Activated effector memory CD4-positive, alpha-beta T cell treated with Interleukin-2 at 50 U/mL for 16 hours (primary cell): ENCODE measurements around the gene HELZ.
"Not testable (repeated sequence)": the region's sequence is repeated elsewhere in the genome, so short reads cannot be mapped to it uniquely, and the experiment has no call there.

Source experiments
- DNase-seq: peaks from one replicate; pipeline ENCODE4 v3.0.0-alpha.2; 2020

The HELZ gene

DNA sequence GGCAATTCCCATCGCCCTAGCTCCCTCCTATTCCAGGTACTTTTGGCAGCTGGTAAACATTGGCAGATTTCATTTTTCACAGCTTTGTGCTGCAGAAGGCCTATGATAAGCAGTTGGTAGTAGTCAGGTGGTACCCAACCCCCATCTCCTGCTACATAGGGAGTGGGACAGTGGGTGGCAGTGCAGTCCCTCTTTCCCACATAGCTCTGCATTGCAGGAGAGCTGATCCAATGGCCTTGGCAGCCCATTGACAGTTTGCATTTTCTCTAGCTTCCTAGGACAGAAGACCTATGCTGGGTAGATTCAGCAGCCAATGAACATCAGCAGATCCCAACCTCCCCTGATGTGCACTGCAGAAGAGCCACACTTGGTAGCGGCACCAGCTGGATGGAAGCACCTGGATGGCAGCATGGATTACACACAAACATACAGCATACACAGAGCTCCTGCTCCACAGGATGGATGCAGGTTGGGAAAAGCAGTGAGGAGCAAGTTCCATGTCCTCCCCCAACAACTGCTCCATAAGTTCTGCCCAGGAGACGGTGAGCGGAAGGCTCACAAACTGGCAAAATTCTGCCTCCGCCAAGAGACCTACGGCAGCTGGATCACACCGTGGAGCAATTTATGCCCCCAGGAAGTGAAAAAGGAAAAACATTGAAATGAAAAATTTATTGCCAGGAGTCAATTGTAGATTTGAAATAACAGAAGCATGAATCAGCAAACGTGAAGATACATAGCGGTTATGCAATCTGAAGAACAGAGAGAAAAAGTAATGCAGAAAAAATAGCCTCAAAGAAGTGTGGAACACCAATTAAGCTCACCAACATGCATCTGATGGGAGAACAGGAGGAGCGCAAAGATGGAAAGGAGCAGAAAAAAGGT is 105.0 kb downstream of the HELZ start:
- DNase-seq: no peak

DNA sequence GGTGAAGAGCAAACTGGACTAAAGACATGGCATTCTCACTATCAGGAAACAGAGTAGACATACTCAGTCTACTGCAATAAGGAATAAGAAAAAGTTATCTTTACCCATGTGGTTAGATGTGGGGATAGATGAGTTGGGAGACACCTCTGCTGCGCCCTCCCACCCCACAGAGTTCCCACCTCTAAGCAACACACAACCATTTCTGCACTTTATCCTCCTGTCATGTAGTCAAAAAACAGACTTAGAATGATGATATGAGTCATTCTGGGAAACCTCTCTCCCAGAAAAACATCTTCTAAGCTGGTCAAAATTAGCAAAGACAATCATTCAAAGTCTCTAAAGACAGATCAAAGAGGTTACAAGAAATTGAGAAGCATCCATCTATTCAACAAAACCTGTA is 105.7 kb downstream of the HELZ start:
- no peak for DNase-seq

DNA sequence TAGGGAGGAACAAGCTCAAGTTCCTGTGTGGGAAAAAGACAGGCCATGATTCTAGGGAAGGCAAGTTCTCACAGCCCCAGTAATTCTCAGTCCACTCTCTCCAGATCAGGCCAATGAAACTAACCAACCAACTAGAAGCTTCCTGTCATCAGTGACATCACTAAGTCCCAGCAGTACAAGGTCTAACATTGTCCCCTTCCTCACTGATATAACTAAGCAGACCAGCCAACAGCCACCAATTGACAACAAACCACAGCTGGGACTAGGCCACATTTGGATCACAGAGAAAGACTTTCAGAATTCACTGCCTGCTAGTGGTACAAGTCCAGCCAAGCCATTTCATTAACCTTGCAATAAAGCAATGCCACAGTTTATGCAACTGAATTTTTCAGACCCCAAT is 106.6 kb downstream of the HELZ start:
- DNase-seq: no peak

DNA sequence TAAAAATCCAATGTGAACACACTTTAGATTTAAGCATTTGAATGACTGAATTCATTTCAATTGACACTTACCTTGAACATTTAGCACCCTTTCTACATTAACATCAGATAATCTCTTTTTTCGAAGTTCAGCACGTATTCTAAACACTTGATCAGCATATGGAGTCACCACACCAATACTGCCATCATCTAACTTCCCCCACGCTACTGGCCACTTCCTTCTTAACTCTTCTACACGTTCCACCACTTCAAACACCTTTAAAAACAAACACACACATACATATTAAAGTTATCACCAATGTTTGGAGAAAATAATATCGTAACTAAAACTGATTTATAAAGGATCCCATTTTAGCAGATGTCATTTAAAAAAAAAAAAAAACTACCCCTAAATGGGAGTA is 107.1 kb downstream of the HELZ start:
- no peak for DNase-seq

DNA sequence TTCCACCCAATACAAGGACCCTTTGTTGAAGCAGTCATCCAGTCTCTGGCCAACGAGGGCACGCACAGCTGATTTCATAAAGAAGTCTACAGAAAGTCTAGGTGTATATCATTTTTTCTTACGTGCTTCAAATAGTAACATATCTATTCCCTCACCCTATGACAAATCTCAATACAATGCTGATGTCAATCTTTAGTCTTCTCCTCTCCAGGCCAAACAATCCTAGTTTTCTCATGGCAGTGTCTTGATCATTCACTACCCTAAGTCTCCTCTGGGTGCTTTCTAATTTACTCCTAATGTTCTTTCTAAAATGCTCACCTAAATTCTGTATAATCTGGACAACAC is 108.0 kb downstream of the HELZ start:
- DNase-seq: no peak

DNA sequence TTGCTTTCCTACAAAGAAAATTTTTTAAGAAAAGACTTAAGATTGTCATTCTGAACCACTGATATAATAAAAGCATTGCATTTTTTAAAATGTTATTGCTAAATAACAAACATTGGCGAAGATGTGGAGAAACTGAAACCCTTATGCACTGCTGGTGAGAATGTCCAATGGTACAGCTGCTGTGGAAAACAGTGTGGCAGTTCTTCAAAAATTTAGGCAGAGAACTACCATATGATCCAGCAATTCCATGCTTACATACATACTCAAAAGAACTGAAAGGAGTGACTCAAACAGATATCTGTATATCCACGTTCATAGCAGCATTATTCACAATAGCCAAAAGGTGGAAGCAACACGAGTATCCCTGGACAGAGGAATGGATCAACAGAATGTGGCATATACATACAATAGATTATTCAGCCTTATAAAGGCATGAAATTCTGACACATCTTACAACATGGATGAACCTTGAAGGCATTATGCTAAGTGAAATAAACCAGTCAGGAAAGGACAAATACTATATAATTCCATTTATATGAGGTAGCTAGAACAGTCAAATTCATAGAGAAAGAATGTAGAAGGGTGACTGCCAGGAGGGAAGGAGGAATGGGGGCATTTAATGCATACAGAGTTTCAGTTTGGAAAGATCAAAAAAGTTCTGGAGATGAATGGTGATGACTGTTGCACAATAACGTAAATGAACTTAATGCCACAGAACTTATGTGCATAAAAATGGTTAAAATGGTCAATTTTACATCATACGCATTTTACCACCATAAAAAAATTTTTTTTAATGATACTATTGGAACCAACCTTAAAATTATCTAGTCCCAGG is 108.6 kb downstream of the HELZ start:
- no peak for DNase-seq

DNA sequence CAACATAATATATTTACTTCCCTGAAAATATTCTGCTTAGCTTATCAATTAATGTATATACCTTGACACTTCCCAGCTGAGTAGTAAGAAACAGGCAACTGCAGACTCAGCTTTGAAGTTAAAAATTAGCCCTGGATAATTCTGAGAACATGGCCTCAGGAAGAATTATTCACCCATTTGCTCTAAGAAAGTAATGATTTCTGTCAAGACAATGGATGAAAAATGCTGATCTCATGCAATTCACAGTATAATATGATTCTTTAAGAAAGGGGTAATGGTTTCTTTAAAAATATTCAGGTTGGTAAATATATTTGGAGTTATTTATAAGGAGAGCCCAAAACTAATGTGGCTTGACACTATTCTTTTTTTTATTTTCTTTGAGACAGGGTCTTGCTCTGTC is 111.8 kb downstream of the HELZ start:
- DNase-seq: no peak

DNA sequence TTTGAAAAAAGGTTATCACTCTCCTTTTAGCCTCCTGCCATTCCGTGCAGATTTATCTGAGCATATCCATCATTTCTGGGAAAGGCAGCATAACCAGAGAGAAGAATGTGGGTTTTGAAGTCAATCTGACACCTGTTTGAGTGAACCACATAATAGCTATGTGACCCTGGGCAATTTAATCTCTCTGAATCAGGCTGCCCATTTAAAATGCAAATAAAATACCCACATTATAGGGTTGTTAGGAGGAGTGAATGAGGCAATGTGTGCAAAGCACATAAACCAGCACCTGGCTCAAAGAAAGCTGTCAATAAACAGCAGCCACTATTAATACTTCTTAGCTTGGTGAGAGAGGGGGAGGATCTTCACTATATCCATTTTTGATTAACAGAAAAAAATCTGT is 112.6 kb downstream of the HELZ start:
- DNase-seq: no peak

DNA sequence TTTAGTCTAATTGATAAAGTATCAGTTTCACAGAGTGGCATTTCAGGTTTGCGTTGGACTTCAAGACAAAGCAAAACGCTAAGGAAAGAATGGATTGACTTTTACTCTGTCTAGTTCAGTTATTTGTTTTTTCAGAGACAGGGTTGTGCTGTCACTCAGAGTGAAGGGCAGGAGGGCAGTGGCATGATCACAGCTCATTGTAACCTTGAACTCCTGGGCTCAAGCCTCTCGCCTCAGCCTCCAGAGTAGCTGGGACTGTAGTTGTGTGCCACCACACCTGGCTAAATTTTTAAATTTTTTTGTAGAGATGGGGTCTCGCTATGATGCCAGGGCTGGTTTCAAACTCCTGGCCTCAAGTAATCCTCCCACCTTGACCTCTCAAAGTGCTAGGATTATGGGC is 114.2 kb downstream of the HELZ start:
- no peak for DNase-seq

DNA sequence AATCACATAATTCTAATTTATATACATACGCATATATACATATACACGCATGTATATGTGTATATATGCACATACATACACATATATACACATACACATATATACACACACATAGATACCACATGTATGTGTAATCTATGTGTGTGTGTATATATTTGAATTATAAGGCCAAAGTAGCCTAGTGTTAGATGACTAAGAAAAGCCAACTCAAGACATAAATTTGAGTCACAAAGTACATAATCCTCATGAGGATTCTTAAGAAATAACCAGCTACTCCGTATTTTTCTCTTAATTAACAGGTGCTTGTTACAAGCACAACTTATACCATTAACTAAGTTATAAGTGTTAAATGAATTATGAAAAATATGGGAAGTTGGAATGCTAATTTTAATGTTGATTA is 115.7 kb downstream of the HELZ start:
- no peak for DNase-seq

DNA sequence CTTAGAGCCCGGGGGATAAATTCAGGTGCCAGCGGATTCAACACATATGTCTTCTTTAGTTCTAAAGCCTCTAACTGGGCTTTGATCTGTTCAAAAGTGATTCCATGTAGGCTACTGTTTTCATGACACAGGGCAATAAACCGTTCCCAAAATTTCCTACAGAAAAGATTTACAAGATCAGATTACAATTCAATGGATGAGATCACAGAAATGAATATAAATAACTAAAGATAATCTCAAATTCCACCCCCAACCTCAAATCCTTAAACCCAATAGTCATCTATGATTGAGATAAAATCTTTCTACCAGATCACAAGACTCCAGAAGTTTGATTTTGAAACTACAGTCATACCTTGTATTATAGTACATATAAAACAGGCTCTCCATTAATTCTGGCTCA is 116.3 kb downstream of the HELZ start:
- no peak for DNase-seq

DNA sequence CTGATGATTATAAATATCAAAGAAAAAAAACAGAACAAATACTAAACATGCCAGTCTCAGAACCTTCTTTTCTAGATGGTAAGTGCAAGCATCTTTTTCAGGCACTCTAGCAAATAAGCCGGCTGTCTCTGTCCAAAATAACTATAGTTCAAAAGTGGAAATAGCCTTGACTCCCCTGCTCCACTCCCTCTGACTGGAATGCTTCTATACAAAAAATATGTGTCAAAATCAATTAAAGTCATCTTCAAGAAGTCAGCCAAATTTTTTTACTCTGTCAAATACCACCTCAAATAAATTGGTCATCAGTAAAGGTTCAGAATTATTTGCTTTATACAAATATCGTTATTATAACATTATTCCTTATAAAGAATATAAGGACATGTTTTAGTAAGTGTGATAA is 117.1 kb downstream of the HELZ start:
- no peak for DNase-seq

DNA sequence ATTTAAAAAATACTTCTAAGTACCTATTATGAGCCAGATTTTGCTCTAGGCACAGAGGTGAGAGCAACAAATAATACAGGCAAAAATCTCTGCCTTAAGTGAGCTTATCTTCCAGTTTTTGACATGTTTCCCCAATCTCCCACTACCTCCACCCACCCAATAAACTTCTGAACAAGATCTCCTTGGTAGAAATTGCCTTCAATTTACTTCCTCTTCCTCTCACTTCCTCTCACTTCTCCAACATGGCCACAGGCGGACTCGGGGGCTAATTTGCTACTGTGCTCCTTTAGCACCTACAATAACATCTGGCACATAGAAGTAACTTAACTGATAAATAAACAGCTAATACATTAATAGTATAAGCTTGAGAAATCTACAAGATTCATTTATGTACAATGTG is 118.0 kb downstream of the HELZ start:
- no peak for DNase-seq

DNA sequence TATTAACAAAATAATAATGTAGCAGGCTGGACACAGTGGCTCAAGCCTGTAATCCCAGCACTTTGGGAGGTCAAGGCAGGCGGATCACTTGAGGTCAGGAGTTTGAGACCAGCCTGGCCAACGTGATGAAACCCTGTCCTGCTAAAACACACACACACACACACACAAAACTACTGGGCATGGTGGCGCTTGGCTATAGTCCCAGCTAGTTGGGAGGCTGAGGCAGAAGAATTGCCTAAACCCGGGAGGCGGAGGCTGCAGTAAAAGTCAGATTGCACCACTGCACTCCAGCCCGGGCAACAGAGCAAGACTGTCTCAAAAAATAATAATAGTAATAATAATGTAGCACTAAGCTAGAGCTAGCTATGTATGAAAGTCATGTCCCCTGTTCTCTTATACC is 118.5 kb downstream of the HELZ start:
- DNase-seq: not testable (repeated sequence)

DNA sequence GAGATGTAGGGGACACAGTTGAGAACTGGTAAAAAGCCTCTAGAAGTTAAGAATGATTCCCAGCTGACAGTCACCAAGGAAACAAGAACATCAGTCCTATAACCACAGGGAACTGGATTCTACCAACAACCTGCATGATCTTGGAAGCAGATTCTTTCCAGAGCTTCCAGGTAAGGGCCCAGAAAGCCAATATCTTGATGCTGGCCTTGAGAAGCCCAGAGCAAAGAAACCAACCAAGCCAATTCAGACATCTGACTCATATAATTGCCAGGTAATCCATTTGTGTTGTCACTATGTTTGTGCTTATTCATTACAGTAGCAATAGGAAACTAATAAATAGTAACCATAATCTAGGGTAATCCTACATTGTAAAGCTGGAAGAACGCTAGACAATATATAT is 119.1 kb downstream of the HELZ start:
- DNase-seq: no peak

DNA sequence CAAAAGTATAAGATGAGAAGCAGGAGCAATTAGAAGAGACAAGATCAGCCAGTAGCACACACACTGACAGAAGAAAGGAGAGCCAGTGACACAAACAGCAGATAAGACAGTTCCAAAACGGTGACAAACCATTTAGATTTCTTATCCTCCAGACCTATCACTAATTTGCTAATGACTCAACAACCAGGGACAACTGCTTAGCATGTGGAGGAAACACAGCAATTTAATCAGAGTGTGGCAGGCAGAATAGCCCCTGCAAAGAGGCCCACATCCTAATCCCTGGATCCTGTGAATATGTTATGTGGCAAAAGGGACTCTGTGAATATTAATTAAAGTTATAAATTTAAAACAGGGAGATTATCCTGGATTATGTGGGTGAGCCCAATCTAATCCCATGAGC is 119.6 kb downstream of the HELZ start:
- no peak for DNase-seq

DNA sequence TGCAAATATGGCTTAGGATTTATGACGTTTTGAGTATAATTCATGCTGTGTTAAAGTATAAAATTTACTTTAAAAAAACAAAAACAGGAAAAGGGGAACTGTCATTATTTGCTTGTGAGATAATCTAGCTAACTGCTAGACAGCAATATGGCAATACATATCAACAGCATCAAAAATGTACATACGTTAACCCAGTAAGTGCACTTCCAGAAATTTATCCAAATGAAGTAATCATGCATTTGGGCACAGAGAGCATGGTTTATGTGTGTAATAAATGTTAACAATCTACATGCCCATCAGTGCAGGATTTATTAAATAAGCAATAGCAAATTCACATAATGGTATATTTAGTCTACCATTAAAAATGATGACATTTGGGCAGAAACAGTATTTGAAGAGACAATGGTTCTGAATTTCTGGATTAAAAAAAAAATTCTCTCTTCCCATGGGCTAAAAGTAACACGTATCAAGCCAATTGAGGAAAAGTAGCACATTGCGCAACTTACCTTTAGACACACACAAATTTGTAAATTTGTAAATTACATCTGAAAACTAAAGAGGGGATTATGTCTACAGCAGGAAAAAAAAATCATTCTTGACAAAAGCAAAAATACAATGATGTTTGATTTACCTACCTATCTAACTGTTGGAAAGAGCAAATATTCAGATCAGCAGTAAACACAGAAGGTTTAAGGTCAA is 120.4 kb downstream of the HELZ start:
- no peak for DNase-seq

DNA sequence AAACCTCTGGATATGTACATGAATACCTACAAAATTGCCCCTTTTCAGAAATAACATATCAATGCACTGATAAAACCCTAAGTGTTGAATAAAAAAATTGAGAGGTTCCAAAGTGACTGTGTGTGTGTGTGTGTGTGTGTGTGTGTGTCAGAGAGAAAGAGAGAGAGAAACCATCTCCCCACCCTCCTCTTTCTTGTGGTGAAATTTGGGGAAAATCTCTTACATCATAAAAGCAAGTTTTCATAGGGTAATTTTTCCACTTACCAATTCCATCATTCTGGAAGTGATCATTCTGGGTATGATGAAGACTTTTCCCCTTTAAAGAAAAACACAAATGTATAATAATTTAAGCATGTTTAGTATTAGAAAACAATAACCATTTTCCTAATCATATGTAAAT is 121.3 kb downstream of the HELZ start:
- no peak for DNase-seq

DNA sequence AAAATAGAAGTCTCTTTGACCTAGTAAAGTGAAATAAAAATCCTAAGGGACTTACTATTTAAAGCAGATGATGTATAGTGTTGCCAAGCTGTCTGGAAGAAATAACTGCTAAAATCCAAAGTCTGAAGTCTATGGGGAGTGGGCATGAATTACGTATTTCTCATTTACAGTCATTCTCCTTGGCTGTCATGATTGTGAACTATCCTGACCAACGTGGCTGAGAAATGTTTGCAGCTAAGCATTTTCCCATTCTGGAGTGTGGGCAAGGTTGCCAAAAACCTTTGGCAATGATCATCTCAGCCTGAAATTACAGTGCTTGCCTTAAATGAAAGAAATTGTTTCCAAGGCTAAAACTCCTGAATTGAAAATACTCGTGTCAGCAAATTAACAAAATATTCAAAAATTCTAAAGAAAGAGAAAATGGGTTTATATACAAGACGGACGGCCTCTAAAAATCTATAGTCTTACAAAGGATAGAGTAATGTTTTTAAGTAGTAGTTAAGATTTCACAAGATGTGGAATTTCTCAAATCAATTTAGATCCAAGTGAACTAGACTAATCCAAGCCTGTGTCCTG is 123.6 kb downstream of the HELZ start:
- DNase-seq: no peak

DNA sequence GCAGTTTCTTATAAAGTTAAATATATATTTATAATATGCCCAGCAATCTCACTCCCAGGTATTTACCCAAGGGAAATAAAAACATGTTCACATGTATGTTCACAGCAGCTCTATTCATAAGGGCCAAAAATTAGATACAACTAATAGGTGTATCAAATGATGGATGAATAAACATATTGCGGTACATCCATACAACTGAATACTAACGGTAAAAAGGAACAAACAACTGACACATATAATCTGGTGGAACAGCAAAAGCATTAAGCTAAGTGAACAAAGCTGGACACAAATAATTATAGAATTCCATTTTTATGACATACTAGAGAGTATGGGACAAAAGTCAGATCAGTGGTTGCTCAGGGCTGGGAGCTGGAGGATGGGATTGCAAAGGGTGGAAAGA is 125.9 kb downstream of the HELZ start:
- no peak for DNase-seq

DNA sequence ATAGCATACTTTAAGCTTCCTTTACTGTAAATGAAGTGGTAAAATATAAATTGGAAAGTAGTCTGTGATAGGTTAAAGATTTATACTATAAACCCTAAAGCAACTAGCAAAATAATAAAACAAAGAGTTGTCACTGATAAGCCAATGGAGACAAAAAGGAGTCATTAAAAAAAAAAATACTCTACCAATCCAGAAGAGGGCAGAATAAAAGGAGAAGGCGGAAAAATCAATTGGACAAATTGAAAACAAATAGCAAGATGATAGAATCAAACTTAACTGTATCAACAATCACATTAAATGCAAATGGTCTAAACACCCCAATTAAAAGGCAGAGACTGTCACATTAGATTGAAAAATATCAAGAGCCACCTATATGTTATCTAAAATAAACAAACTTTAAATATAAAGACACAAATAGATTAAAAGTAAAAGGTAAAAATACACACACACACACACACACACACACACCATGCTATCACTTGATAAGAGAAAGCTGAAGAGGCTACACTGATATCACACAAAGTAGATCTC is 128.9 kb downstream of the HELZ start:
- no peak for DNase-seq

DNA sequence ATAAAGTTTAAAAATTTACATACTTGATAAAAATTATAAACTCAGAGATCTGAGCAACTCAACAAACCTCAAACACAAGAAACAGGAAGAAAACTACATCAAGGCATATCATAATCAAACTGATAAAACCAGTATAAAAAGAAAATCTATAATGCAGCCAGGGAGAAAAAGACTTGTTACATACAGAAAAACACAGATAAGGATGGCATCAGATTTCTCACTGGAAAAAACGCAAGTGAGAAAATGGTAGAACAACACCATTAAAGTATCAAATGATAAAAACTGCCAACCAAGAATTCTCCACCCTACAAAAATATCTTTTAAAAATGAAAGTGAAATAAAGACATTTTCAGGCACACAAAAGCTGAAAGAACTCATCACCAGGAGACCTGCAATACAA is 129.6 kb downstream of the HELZ start:
- DNase-seq: no peak

DNA sequence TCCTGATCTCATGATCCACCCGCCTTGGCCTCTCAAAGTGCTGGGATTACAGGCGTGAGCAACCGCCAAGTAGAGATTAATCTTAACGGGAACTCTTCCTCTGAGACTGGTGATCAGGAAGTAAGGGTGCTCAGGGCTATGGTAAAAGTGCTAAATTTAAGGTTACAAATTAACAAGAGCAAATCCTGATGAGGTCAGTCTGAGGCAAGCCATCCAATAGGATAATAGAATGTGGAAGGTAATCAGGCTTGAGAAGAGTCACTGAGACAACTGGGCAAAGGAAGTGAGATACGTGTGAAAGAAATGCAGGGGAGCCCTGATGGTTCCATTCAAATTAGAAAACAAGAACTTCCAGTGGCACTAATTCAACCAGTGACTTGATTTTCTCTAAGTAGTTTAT is 131.5 kb downstream of the HELZ start:
- no peak for DNase-seq
